HEK293 (cell line): ENCODE measurements around the gene BCAN.

Experiments
- CTCF ChIA-PET: fragments of 350-600 bp; formaldehyde crosslinking; extraction: SDS; loops from one replicate; lab custom pipeline; 2021; ENCODE audit warnings: antibody characterized with exemption; lab: Yijun Ruan, JAX
- POLR2A ChIA-PET: fragments of 300-600 bp; formaldehyde crosslinking; extraction: SDS; loops from one replicate; lab custom pipeline; 2020; ENCODE audit warnings: antibody characterized with exemption, inconsistent platforms; lab: Yijun Ruan, JAX
- H3K27ac ChIP-seq: fragments of 200-500 bp; sonication (Bioruptor generic); 2 replicates; pipeline ENCODE4 v1.5.1; 2014; ENCODE audit warnings: low read depth, low read length, control low read depth, inconsistent platforms; ENCODE audit errors: extremely low read depth
- H3K36me3 ChIP-seq, 2 experiments: fragments of 200-500 bp in 1 of 2; sonication (Bioruptor generic) in 1 of 2; 1 replicate in 1 of 2; 2 replicates in 1 of 2; pipeline ENCODE4 v1.5.1; 2014 to 2017; ENCODE audit warnings: inconsistent platforms in 2 of 2, low read length in 2 of 2; ENCODE audit not compliant: control insufficient read depth in 2 of 2, insufficient read depth in 1 of 2
- H3K4me1 ChIP-seq: fragments of 200-500 bp; sonication (Bioruptor generic); 2 replicates; pipeline ENCODE4 v1.5.1; 2014; ENCODE audit warnings: mild to moderate bottlenecking, low read length, inconsistent platforms; ENCODE audit not compliant: control insufficient read depth, insufficient read depth
- H3K4me3 ChIP-seq: 2 replicates; pipeline ENCODE4 v1.5.1; 2011; ENCODE audit warnings: low read depth, mild to moderate bottlenecking, control low read depth, low read length, moderate library complexity
- H3K9me3 ChIP-seq: fragments of 200-500 bp; sonication (Bioruptor generic); 2 replicates; pipeline ENCODE4 v1.5.1; 2014; ENCODE audit warnings: low read depth, low read length, inconsistent platforms; ENCODE audit not compliant: control insufficient read depth, insufficient read depth
- BCL11A ChIP-seq: fragments of 450-650 bp; formaldehyde crosslinking; IDR thresholded peaks from 2 replicates; pipeline ENCODE4 v1.5.1; 2016; ENCODE audit warnings: low read depth, missing biosample characterization, missing genetic modification characterization
- GLIS2 ChIP-seq: fragments of 450-650 bp; formaldehyde crosslinking; IDR thresholded peaks from 2 replicates; pipeline ENCODE4 v1.5.1; 2016; ENCODE audit warnings: missing biosample characterization, missing genetic modification characterization
- HOXD13 ChIP-seq: sonication (generic); formaldehyde crosslinking; IDR thresholded peaks from 2 replicates; pipeline ENCODE4 v1.8.0; 2022; ENCODE audit warnings: missing genetic modification reagents, borderline replicate concordance
- KLF9 ChIP-seq: fragments of 450-650 bp; formaldehyde crosslinking; IDR thresholded peaks from 2 replicates; pipeline ENCODE4 v1.5.1; 2016; ENCODE audit warnings: missing biosample characterization, missing genetic modification characterization, low read depth
- MYNN ChIP-seq: fragments of 450-650 bp; formaldehyde crosslinking; IDR thresholded peaks from 2 replicates; pipeline ENCODE4 v1.5.1; 2016; ENCODE audit warnings: missing biosample characterization, missing genetic modification characterization, borderline replicate concordance
- SETDB1 ChIP-seq: IDR thresholded peaks from one replicate; pipeline ENCODE4 v1.6.1; 2017; ENCODE audit warnings: mild to moderate bottlenecking, low read length, moderate library complexity, mixed read lengths; ENCODE audit not compliant: insufficient read length
- SP3 ChIP-seq: fragments of 450-650 bp; formaldehyde crosslinking; IDR thresholded peaks from 2 replicates; pipeline ENCODE4 v1.5.1; 2016; ENCODE audit warnings: missing biosample characterization, missing genetic modification characterization
- TCF7L2 ChIP-seq: IDR thresholded peaks from 2 replicates; pipeline ENCODE4 v1.6.1; 2011; ENCODE audit warnings: low read depth, mild to moderate bottlenecking, inconsistent platforms, low read length, moderate library complexity, borderline replicate concordance
- WT1 ChIP-seq: fragments of 450-650 bp; formaldehyde crosslinking; IDR thresholded peaks from 2 replicates; pipeline ENCODE4 v1.5.1; 2016; ENCODE audit warnings: missing biosample characterization, missing genetic modification characterization
- ZBTB1 ChIP-seq: fragments of 450-650 bp; formaldehyde crosslinking; IDR thresholded peaks from 2 replicates; pipeline ENCODE4 v1.5.1; 2016; ENCODE audit warnings: missing biosample characterization, missing genetic modification characterization
- ZFP3 ChIP-seq: fragments of 450-650 bp; formaldehyde crosslinking; IDR thresholded peaks from 2 replicates; pipeline ENCODE4 v1.5.1; 2016; ENCODE audit warnings: low read depth, missing biosample characterization, missing genetic modification characterization
- ZFP41 ChIP-seq: fragments of 450-650 bp; formaldehyde crosslinking; IDR thresholded peaks from 2 replicates; pipeline ENCODE4 v1.5.1; 2016; ENCODE audit warnings: missing biosample characterization, missing genetic modification characterization, borderline replicate concordance
- ZFP69B ChIP-seq: fragments of 450-650 bp; formaldehyde crosslinking; IDR thresholded peaks from 2 replicates; pipeline ENCODE4 v1.5.1; 2016; ENCODE audit warnings: missing biosample characterization, missing genetic modification characterization
- ZIC2 ChIP-seq: fragments of 450-650 bp; formaldehyde crosslinking; IDR thresholded peaks from 2 replicates; pipeline ENCODE4 v1.5.1; 2016; ENCODE audit warnings: missing biosample characterization, missing genetic modification characterization
- ZNF169 ChIP-seq: fragments of 450-650 bp; formaldehyde crosslinking; IDR thresholded peaks from 2 replicates; pipeline ENCODE4 v1.5.1; 2016; ENCODE audit warnings: missing biosample characterization, missing genetic modification characterization
- ZNF223 ChIP-seq: fragments of 450-650 bp; formaldehyde crosslinking; IDR thresholded peaks from 2 replicates; pipeline ENCODE4 v1.5.1; 2016; ENCODE audit warnings: missing biosample characterization, missing genetic modification characterization
- ZNF350 ChIP-seq: fragments of 450-650 bp; formaldehyde crosslinking; IDR thresholded peaks from 2 replicates; pipeline ENCODE4 v1.5.0; 2017; ENCODE audit warnings: missing biosample characterization, mild to moderate bottlenecking, missing genetic modification characterization
- ZNF394 ChIP-seq: fragments of 450-650 bp; formaldehyde crosslinking; IDR thresholded peaks from 2 replicates; pipeline ENCODE4 v1.5.1; 2016; ENCODE audit warnings: missing biosample characterization, missing genetic modification characterization, mild to moderate bottlenecking, moderate library complexity, borderline replicate concordance
- ZNF426 ChIP-seq: fragments of 450-650 bp; formaldehyde crosslinking; IDR thresholded peaks from 2 replicates; pipeline ENCODE4 v1.5.1; 2017; ENCODE audit warnings: missing biosample characterization, missing genetic modification characterization, mild to moderate bottlenecking, inconsistent platforms, moderate library complexity
- ZNF549 ChIP-seq: fragments of 450-650 bp; IDR thresholded peaks from 2 replicates; pipeline ENCODE4 v1.5.1; 2018; ENCODE audit warnings: missing biosample characterization, missing genetic modification characterization, mild to moderate bottlenecking, inconsistent platforms, moderate library complexity
- ZNF707 ChIP-seq: fragments of 450-650 bp; formaldehyde crosslinking; IDR thresholded peaks from 2 replicates; pipeline ENCODE4 v1.5.1; 2016; ENCODE audit warnings: missing biosample characterization, missing genetic modification characterization
- ZNF747 ChIP-seq: fragments of 450-650 bp; formaldehyde crosslinking; IDR thresholded peaks from 2 replicates; pipeline ENCODE4 v1.5.1; 2016; ENCODE audit warnings: missing biosample characterization, missing genetic modification characterization
- ZNF843 ChIP-seq: fragments of 450-650 bp; formaldehyde crosslinking; IDR thresholded peaks from 2 replicates; pipeline ENCODE4 v1.5.1; 2016; ENCODE audit warnings: missing biosample characterization, missing genetic modification characterization
- ZSCAN30 ChIP-seq: fragments of 450-650 bp; IDR thresholded peaks from 2 replicates; pipeline ENCODE4 v1.5.1; 2018; ENCODE audit warnings: missing biosample characterization, mild to moderate bottlenecking, missing genetic modification characterization, moderate library complexity
- TF ChIP-seq, protein P1 (sequence below): fragments of 450-650 bp; formaldehyde crosslinking; IDR thresholded peaks from 2 replicates; pipeline ENCODE4 v1.5.1; 2016; ENCODE audit warnings: missing biosample characterization, missing genetic modification characterization
- TF ChIP-seq, protein P2 (sequence below): fragments of 450-650 bp; formaldehyde crosslinking; IDR thresholded peaks from 2 replicates; pipeline ENCODE4 v1.5.1; 2017; ENCODE audit warnings: missing biosample characterization, missing genetic modification characterization
- TF ChIP-seq, protein P3 (sequence below): fragments of 450-650 bp; formaldehyde crosslinking; IDR thresholded peaks from 2 replicates; pipeline ENCODE4 v1.5.1; 2016; ENCODE audit warnings: missing biosample characterization, missing genetic modification characterization
- TF ChIP-seq, protein P4 (sequence below): fragments of 450-650 bp; formaldehyde crosslinking; IDR thresholded peaks from 2 replicates; pipeline ENCODE4 v1.5.1; 2016; ENCODE audit warnings: missing biosample characterization, missing genetic modification characterization

The BCAN gene

DNA sequence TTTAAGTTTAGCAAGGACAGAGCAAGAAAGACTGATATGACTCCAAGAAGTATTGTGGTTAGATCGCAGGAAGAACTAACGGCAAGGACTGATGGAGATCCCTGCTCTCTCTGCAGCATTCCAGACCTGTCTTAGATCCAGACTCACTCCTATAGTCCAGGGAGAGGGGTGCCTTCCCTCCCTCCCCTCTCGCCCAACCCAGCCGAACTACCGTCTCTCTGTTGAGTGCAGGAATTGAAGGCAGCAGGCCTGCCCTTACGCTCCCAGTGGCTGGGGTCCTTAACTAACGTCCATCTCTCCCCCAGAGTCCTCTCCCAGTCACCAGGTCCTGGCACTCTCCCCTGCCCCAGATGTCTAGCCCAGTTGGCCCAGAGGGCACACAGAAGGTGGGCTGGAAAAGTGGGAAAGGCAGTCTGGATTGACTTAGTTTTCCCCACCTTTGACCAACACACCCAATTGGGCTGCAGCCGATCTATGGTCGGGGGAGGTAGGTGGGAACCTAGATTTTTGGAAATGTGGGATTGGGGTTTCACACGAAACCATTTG is 62.3 kb downstream of the BCAN start:
- Histone ChIP-seq H3K36me3 (peaks cover 0 to 21% of the 10 kb centered on the region in 2 experiments; a peak in 1 of 3 replicates), H3K27ac (peak overlapping the region; percentile 29; the same call in 1 of the 2 replicates), H3K9me3 (no peaks in the 10 kb centered on the region), H3K4me1 (peaks cover 9% of the 10 kb centered on the region; the same call in 1 of the 2 replicates), H3K4me3 (no peak overlapping the region)
- POLR2A ChIA-PET: interaction anchor here (0.6 to 4.9 kb wide), 3 partner anchors 10 to 523 kb away, joined by 4 to 43 read pairs (median 7); no protein-coding TSS in a partner anchor
- TF ChIP-seq, protein P1, sequence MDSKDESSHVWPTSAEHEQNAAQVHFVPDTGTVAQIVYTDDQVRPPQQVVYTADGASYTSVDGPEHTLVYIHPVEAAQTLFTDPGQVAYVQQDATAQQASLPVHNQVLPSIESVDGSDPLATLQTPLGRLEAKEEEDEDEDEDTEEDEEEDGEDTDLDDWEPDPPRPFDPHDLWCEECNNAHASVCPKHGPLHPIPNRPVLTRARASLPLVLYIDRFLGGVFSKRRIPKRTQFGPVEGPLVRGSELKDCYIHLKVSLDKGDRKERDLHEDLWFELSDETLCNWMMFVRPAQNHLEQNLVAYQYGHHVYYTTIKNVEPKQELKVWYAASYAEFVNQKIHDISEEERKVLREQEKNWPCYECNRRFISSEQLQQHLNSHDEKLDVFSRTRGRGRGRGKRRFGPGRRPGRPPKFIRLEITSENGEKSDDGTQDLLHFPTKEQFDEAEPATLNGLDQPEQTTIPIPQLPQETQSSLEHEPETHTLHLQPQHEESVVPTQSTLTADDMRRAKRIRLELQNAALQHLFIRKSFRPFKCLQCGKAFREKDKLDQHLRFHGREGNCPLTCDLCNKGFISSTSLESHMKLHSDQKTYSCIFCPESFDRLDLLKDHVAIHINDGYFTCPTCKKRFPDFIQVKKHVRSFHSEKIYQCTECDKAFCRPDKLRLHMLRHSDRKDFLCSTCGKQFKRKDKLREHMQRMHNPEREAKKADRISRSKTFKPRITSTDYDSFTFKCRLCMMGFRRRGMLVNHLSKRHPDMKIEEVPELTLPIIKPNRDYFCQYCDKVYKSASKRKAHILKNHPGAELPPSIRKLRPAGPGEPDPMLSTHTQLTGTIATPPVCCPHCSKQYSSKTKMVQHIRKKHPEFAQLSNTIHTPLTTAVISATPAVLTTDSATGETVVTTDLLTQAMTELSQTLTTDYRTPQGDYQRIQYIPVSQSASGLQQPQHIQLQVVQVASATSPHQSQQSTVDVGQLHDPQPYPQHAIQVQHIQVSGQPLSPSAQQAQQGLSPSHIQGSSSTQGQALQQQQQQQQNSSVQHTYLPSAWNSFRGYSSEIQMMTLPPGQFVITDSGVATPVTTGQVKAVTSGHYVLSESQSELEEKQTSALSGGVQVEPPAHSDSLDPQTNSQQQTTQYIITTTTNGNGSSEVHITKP (tag by site-specific recombination): peak; percentile 12
- TF ChIP-seq ZFP3 (no peak), GLIS2 (tag by site-specific recombination) (no peak)
- CTCF ChIA-PET: interaction anchor here (0.7 to 20.2 kb wide), 8 partner anchors 12 to 84 kb away, joined by 5 to 579 read pairs (median 14); partner anchors contain the start of gene PRCC

DNA sequence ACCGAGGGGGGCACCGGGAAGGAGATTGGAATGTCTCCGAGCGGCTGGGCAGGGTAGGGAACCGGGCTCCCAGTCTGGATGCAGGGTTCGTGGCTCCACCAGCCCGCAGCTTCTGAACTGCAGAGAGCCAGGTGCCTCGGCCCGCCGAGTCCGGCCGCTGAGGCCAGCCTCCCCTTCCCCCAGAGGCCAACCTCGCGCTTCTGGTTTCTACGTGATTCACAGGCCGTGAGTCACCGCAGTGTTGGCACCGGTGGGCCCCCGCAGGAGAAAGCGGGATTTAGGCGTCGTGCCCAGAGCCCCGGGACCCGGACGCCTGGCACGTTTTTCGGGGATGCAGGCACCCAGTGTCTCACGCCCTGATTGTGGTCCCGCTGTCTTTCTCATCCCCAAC is 63.0 kb downstream of the BCAN start:
- POLR2A ChIA-PET: interaction anchor here (4.9 kb wide), 1 partner anchor 15 kb away, joined by 43 read pairs; no protein-coding TSS in a partner anchor
- CTCF ChIA-PET: interaction anchor here (0.7 to 20.2 kb wide), 12 partner anchors 11 to 259 kb away, joined by 3 to 579 read pairs (median 14); partner anchors contain the start of gene PRCC
- peak overlapping the region; percentile 29; the same call in 1 of the 2 replicates for H3K27ac ChIP-seq
- peak overlapping the region; percentile 15 for H3K4me3 ChIP-seq
- H3K4me1 ChIP-seq: peaks cover 12% of the 10 kb centered on the region
- no peaks in the 10 kb centered on the region for H3K9me3 ChIP-seq
- H3K36me3 ChIP-seq: peaks cover 0 to 14% of the 10 kb centered on the region in 2 experiments; a peak in 1 of 3 replicates
- TF ChIP-seq ZNF549 (tag by site-specific recombination) (no peak), SETDB1 (no peak), ZNF747 (tag by site-specific recombination) (no peak), BCL11A (no peak), ZBTB1 (tag by site-specific recombination) (no peak), ZNF843 (no peak; the same call in 1 of the 2 replicates), HOXD13 (CRISPR knock-in tag) (no peak), SP3 (tag by site-specific recombination) (no peak), MYNN (tag by site-specific recombination) (0 out of 2 replicates have a peak, but pooled peaks have one; percentile 21), ZIC2 (tag by site-specific recombination) (no peak), ZNF169 (tag by site-specific recombination) (no peak), ZNF707 (tag by site-specific recombination) (no peak), WT1 (no peak), ZNF394 (tag by site-specific recombination) (peak; percentile 56; the same call in 1 of the 2 replicates), KLF9 (no peak), ZFP69B (tag by site-specific recombination) (peak; percentile 99), ZNF350 (tag by site-specific recombination) (no peak), ZNF426 (no peak), ZSCAN30 (peak; percentile 87), ZFP41 (tag by site-specific recombination) (no peak), ZNF223 (tag by site-specific recombination) (0 out of 2 replicates have a peak, but pooled peaks have one; percentile 12), TCF7L2 (no peak)
- TF ChIP-seq, protein P2, sequence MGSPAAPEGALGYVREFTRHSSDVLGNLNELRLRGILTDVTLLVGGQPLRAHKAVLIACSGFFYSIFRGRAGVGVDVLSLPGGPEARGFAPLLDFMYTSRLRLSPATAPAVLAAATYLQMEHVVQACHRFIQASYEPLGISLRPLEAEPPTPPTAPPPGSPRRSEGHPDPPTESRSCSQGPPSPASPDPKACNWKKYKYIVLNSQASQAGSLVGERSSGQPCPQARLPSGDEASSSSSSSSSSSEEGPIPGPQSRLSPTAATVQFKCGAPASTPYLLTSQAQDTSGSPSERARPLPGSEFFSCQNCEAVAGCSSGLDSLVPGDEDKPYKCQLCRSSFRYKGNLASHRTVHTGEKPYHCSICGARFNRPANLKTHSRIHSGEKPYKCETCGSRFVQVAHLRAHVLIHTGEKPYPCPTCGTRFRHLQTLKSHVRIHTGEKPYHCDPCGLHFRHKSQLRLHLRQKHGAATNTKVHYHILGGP (tag by site-specific recombination): no peak
- TF ChIP-seq, protein P3, sequence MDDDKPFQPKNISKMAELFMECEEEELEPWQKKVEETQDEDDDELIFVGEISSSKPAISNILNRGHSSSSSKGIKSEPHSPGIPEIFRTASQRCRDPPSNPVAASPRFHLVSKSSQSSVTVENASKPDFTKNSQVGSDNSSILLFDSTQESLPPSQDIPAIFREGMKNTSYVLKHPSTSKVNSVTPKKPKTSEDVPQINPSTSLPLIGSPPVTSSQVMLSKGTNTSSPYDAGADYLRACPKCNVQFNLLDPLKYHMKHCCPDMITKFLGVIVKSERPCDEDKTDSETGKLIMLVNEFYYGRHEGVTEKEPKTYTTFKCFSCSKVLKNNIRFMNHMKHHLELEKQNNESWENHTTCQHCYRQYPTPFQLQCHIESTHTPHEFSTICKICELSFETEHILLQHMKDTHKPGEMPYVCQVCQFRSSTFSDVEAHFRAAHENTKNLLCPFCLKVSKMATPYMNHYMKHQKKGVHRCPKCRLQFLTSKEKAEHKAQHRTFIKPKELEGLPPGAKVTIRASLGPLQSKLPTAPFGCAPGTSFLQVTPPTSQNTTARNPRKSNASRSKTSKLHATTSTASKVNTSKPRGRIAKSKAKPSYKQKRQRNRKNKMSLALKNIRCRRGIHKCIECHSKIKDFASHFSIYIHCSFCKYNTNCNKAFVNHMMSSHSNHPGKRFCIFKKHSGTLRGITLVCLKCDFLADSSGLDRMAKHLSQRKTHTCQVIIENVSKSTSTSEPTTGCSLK: no peak
- TF ChIP-seq, protein P4, sequence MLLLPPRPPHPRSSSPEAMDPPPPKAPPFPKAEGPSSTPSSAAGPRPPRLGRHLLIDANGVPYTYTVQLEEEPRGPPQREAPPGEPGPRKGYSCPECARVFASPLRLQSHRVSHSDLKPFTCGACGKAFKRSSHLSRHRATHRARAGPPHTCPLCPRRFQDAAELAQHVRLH (tag by site-specific recombination): no peak
